Heart right ventricle (tissue), 16 donors: ENCODE data around the gene ARID3B. TPM values are rescaled to one million over a fixed set of nuclear protein-coding genes. Genes with fewer than 3 reads are reported as not detected.
A peak's percentile ranks its signal among the peaks of the same experiment; 100 is the strongest.

Experiments used
- ATAC-seq, 8 donors: fragments of 200-7000 bp; cut with Tn5 transposase; one replicate each; pipeline ENCODE4 v1.9.1; 2020; ENCODE audit warnings: mild to moderate bottlenecking in 8 of 8, moderate library complexity in 8 of 8, moderate number of reproducible peaks in 1 of 8
- DNase-seq, 2 donors: peaks; one replicate each; pipeline ENCODE4 v3.0.0-alpha.2; 2020
- H3K27ac ChIP-seq, 10 donors: fragments of 200-600 bp; sonication (generic) in 2 of 10; one replicate each; pipeline versions ENCODE4 v1.5.0 to v1.8.0; 2020 to 2022; ENCODE audit warnings: mild to moderate bottlenecking in 3 of 10
- H3K27me3 ChIP-seq, 7 donors: fragments of 200-600 bp; one replicate each; pipeline ENCODE4 v1.8.0; 2021 to 2022; ENCODE audit warnings: mild to moderate bottlenecking in 2 of 7
- H3K36me3 ChIP-seq, 9 donors: fragments of 200-600 bp; sonication (generic) in 1 of 9; one replicate each; pipeline versions ENCODE4 v1.5.0 to v1.8.0; 2020 to 2022; ENCODE audit warnings: mild to moderate bottlenecking in 2 of 9
- H3K4me1 ChIP-seq, 9 donors: fragments of 200-600 bp; sonication (generic) in 1 of 9; one replicate each; pipeline versions ENCODE4 v1.5.0 to v1.8.0; 2020 to 2022; ENCODE audit warnings: mild to moderate bottlenecking in 4 of 9
- H3K4me3 ChIP-seq, 10 donors: fragments of 200-600 bp; sonication (generic) in 2 of 10; one replicate each; pipeline versions ENCODE4 v1.5.0 to v1.8.0; 2020 to 2022; ENCODE audit warnings: mild to moderate bottlenecking in 7 of 10, moderate library complexity in 2 of 10
- H3K9me3 ChIP-seq, 11 donors: fragments of 200-600 bp in 10 of 11; sonication (generic) in 2 of 11; one replicate each; pipeline versions ENCODE4 v1.5.0 to v1.8.0; 2013 to 2022; ENCODE audit warnings: mild to moderate bottlenecking in 2 of 11, control low read depth in 1 of 11, moderate library complexity in 1 of 11
- WGBS, 2 donors: extraction: QIAGEN DNeasy Blood & Tissue Kit; methylation state at CpG; one replicate each; pipeline ENCODE4 v1.1.7; 2013; ENCODE audit warnings: inconsistent platforms in 1 of 2; 5-methylcytosine and 5-hydroxymethylcytosine counted together
- intact Hi-C, 10 donors: fragments of 100-400 bp; cut with DNase I; formaldehyde crosslinking; loops; one replicate each; pipeline versions ENCODE4 v1.11.1 to v1.14.2; 2022
- polyA plus RNA-seq, 2 donors: library from polyadenylated mRNA; stranded (reverse); fragments of 200-250 nt; gene quantifications; one replicate each; pipeline ENCODE4 v1.2.3, GENCODE V29; 2013
- total RNA-seq, 10 donors: library from RNA; stranded (reverse); fragmentation: NEBNext Ultra II Directional in 3 of 10; extraction: Animal tissue kit (Norgen Biotek cat#: 25700) in 3 of 10; gene quantifications; one replicate each; pipeline versions ENCODE4 v1.2.1 to v1.2.4, GENCODE V29; 2021 to 2023
- TF ChIP-seq, protein P1 (sequence below), 9 donors: fragments of 200-600 bp; sonication (generic) in 2 of 9; IDR thresholded peaks; one replicate each; pipeline versions ENCODE4 v1.5.0 to v1.8.0; 2021 to 2022; ENCODE audit warnings: antibody characterized with exemption in 9 of 9, mild to moderate bottlenecking in 5 of 9, moderate library complexity in 1 of 9
- donor health status: Arrhythmogenic right ventricular cardiomyopathy.
- donor health status: ischemic (EF 13 %, LVEDD 7.1; RV severe dilation, severe dysfunction).
- donor health status: healthy with polysubstance abuse.
- donor health status: DM: no; HTN: yes; CAD: no.
- donor health status: DM: no; HTN: no; CAD: no.
- donor health status: ischemic (EF 25% LVEDD 6.9; RV normal size, moderate dysfunction).
- donor health status: ischemic (EF 25% LVEDD 5.7; RV mildly dilated, moderate dysfunction).
- donor health status: healthy.
- donor health status: DM: yes; HTN: yes; CAD: no.
- donor health status: Ischemic cardiomyopathy.
- donor health status: ischemic (EF 35%, LVEDD 5.7; RV mildly dilated, moderate dysfunction).
- donor health status: nonischemic (EF 11% LVEDD 7.7; RV severe dilation, severe dysfunction).
- donor health status: DM: yes; HTN: yes; CAD: no.
- donor health status: PGD.
- donor health status: ischemic (EF 29% LVEDD 5.4; RV normal size, mild dysfunction).
- donor health status: nonischemic (EF 23%, LVEDD 6.1; RV moderate dilation, normal function).

The ARID3B gene
- total and polyA plus RNA-seq, 12 donors = 1.2 to 3.7 (median 2.4) TPM

DNA sequence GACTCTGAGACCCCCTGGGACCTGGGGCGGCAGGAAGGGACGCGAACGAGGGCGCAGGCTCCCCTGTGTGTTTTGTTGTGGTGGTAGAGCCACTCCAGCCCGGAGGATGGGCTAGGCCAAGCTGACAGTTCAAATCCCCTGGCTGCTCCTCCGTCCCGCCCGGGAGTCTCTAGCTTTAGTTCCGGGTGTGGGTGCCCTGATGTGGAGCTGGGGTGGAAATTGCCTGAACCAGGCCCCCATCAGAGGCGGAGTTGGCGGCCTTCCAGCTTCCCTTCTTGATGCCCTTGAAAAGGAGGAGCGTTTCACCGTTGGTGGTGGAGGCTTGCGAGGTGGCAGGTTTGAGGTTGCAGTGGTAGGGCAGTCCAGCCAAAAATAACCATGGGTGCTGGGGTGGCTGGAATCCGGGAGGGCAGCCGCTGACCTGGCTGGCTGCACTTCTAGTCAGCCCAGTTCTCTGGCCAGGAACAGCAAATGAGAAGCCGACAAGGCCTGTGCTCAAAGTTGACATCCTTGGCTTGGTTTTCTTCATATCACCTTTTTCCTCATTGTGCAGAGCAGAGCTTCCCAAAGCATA lies 75.4 kb downstream of the ARID3B start:
- DNase-seq = peak; percentile 79 to 87
- ATAC-seq = peak; percentile 1 to 55 (median 34)
- Histone ChIP-seq H3K9me3 (no peaks in the 10 kb centered on the region), H3K27ac (peak overlapping the region; percentile 82 to 99 (median 98)), H3K4me3 (peak overlapping the region; percentile 77 to 100 (median 95)), H3K36me3 (peaks cover 0 to 30% (median 23%) of the 10 kb centered on the region in 9 donors), H3K27me3 (no peaks in the 10 kb centered on the region), H3K4me1 (peaks cover 14 to 68% (median 46%) of the 10 kb centered on the region in 9 donors)
- TF ChIP-seq, protein P1, sequence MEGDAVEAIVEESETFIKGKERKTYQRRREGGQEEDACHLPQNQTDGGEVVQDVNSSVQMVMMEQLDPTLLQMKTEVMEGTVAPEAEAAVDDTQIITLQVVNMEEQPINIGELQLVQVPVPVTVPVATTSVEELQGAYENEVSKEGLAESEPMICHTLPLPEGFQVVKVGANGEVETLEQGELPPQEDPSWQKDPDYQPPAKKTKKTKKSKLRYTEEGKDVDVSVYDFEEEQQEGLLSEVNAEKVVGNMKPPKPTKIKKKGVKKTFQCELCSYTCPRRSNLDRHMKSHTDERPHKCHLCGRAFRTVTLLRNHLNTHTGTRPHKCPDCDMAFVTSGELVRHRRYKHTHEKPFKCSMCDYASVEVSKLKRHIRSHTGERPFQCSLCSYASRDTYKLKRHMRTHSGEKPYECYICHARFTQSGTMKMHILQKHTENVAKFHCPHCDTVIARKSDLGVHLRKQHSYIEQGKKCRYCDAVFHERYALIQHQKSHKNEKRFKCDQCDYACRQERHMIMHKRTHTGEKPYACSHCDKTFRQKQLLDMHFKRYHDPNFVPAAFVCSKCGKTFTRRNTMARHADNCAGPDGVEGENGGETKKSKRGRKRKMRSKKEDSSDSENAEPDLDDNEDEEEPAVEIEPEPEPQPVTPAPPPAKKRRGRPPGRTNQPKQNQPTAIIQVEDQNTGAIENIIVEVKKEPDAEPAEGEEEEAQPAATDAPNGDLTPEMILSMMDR (IDR thresholded peaks at IDR 0.05) = no peak
- intact Hi-C loops = loop anchor here in 9 of 10 donors (2.0 to 10.0 kb wide), 6 partner anchors 74 to 328 kb away; partner anchors contain the start of genes ARID3B (in 5 of the 9) and UBL7 (in 4 of the 9)
- 1 to 2% methylated on average over 18 of the region's 18 CpGs for WGBS, 2 donors

DNA sequence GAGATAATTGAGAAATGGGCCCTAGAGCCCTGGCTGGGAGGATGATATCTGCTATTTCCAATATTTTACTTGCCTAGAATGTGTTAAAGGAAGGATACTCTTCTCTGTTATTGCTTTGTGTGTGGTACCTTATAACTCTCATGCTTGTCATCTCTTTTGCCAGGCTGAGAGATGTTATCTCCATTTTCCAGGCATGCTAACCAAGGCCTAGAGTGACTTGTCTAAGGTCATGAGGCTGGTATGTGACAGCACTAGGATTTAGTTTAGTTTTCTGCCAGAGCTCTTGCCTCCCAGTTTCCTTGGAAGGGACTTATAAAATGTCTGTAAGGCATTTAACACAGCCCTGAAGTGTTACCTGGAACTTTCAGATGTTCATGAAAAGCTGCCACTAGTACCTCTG lies 76.0 kb downstream of the ARID3B start:
- TF ChIP-seq, protein P1 (IDR thresholded peaks at IDR 0.05) = no peak
- H3K27ac ChIP-seq = peak overlapping the region in 9 of 10 donors; percentile 96 to 99 (median 98)
- no peaks in the 10 kb centered on the region for H3K9me3 ChIP-seq
- intact Hi-C loops = loop anchor here in 9 of 10 donors (2.0 to 10.0 kb wide), 6 partner anchors 75 to 328 kb away; partner anchors contain the start of genes ARID3B (in 5 of the 9) and UBL7 (in 4 of the 9)
- no peaks in the 10 kb centered on the region for H3K27me3 ChIP-seq
- H3K4me1 ChIP-seq = peaks cover 14 to 67% (median 47%) of the 10 kb centered on the region in 9 donors
- H3K4me3 ChIP-seq = peak overlapping the region in 9 of 10 donors; percentile 77 to 100 (median 95)
- peaks cover 0 to 35% (median 28%) of the 10 kb centered on the region in 9 donors for H3K36me3 ChIP-seq
- no peak for DNase-seq
- ATAC-seq = no peak

DNA sequence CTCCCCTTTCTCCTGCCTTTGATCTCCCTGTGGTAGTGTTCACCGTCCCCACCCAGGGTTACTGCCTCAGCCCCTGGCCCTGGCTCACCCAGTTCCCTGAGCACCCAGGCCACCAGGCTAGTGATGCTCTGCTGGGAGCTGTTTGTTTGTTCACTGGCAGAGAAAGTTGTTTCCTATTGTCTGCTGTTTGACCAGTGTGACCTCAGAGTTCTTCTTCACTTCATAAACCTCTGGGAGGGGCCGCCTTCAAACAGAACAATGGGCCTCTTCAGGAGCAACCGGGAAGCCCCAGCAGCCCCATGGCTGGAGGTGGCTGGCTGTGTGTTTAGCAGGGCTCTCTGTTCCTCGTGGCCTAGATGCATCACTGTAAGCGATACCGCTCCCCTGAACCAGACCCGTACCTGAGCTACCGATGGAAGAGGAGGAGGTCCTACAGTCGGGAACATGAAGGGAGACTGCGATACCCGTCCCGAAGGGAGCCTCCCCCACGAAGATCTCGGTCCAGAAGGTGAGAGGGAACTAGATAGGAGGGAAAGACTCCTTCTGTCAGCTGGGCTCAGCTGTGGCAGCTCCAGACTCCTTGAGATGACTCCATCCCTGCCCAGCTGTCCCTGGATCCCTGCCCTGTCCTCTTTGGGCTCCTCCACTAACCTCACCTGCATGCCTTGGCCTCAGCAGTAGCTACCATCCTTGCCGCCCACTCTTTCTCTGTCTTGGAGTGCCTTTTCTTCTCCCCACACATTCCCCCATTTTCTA lies 78.0 kb downstream of the ARID3B start:
- peaks cover 14 to 65% (median 47%) of the 10 kb centered on the region in 9 donors for H3K4me1 ChIP-seq
- intact Hi-C loops = loop anchor here in 8 of 10 donors (5.0 to 10.0 kb wide), 5 partner anchors 77 to 326 kb away; partner anchors contain the start of genes ARID3B (in 5 of the 8) and UBL7 (in 3 of the 8)
- ATAC-seq (no peak), DNase-seq (no peak)
- TF ChIP-seq, protein P1 (IDR thresholded peaks at IDR 0.05) = no peak
- no peak overlapping the region for H3K4me3 ChIP-seq
- H3K27ac ChIP-seq = peak overlapping the region in 4 of 10 donors; percentile 10 to 98 (median 39)
- no peaks in the 10 kb centered on the region for H3K27me3 ChIP-seq
- WGBS, 2 donors = 82 to 84% methylated on average over 15 of the region's 15 CpGs
- H3K36me3 ChIP-seq = peaks cover 6 to 55% (median 48%) of the 10 kb centered on the region in 9 donors
- no peaks in the 10 kb centered on the region for H3K9me3 ChIP-seq

DNA sequence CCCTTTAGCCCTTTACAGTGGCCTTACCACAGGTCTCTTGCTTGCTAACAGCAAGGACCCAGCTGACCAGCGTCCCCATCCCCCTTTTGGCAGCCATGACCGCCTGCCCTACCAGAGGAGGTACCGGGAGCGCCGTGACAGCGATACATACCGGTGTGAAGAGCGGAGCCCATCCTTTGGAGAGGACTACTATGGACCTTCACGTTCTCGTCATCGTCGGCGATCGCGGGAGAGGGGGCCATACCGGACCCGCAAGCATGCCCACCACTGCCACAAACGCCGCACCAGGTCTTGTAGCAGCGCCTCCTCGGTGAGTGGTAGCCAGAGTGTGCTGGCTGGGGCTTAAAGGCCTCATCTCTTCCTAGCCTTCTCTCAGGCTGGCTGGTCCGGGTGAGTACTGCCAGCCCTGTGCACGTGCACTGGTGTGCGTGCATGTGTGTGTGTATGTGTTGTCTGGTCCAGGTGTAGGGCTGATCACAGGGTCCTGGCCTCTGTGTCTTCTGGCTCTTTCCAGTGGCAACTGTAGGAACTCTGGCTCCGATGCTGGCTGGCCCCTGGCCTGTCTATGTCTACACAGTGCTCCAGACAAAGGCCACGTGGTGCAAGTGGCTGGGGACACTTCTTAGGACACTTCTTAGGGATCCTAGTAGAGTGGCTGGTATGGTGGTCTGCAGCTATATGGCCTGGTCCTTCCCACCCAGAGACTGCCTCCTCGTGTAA lies 79.1 kb downstream of the ARID3B start:
- Histone ChIP-seq H3K9me3 (no peaks in the 10 kb centered on the region), H3K27me3 (no peaks in the 10 kb centered on the region), H3K36me3 (peaks cover 8 to 66% (median 59%) of the 10 kb centered on the region in 9 donors), H3K4me3 (no peak overlapping the region), H3K4me1 (peaks cover 14 to 57% (median 47%) of the 10 kb centered on the region in 9 donors), H3K27ac (no peak overlapping the region)
- DNase-seq = no peak
- no peak for ATAC-seq
- intact Hi-C loops = loop anchor here in 8 of 10 donors (5.0 to 10.0 kb wide), 6 partner anchors 78 to 325 kb away; partner anchors contain the start of genes ARID3B (in 5 of the 8) and UBL7 (in 3 of the 8)
- 92 to 95% methylated on average over 27 of the region's 27 CpGs for WGBS, 2 donors
- TF ChIP-seq, protein P1 (IDR thresholded peaks at IDR 0.05) = no peak
